Measurements from ENCODE around the gene ALDH1A3.

ALDH1A3 gene

GRCh38 chr15:100859970-100860828, 19.4 kb upstream of the ALDH1A3 start:
- DNase-seq: no peak

DNA sequence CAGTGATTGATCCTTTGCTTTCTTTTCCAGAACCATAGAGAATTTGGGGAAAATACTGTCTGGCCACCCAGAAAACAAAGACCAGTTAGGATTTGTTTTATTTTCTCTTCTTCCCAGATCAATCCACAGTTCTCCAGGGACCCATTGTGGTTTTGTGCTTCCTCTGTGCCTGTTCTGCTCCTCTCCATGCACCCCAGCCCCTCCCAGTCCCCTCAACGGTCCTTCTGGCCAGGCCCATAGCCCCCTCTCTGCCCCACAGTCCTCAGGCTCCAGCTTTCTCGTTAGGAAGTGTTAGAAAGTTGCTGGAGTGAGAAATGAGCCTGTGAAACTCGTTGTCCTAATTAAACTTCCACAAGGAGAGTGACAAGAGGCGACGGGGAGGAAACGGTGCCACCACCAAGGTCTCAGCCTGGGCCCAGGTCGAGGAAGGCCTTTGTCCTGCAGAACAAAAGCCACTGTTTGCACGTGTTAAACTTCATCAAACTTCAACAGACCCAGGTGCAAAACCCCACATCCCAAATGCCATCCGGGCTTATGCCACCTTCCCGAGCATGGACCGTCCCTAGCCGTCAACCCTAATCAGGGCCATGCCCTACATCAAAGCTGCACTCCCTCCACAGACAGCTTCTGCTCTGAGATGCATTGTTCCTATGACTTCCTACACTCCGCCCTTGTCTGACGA, 18.7 kb upstream of the ALDH1A3 start:
- no peak for DNase-seq

GRCh38 chr15:100861511-100861991, 18.1 kb upstream of the ALDH1A3 start:
- DNase-seq: no peak

- DNase-seq: no peak
Measured at GRCh38 chr15:100862162-100862561, 17.5 kb upstream of the ALDH1A3 start.

DNA sequence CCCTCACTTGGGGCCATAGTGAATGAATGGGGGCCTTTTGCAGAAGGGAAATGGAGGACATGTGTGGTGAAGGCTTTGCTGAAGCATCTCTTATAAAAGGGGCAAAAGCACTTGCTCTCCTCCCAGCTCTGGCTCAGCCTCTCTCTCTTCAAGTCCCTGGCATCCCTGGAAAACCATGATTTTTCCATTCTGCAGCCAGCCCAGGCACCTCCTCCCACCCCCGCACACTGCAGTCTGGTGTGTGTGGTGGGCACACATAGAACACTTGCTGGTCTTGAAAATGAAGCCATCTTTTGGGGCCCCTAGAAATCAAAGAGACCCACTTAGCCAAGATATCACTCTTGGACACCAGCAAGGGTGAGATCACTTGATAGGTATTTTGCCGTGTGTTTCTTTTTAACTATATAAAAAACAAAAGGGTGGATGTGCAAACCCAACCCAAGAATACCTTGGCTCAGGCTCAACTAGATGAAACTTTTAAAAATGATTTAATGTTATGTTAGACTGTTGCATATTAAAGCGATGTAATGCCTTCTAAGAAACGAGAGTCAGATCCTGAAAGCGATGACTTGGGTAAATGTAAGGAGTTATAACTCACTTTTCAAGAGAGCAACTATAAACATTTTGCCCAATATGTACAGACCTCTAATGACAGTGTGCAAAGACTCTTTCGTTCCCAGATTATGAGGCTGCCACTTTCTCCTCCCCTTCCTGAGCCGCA, 16.4 kb upstream of the ALDH1A3 start:
- no peak for DNase-seq

DNA sequence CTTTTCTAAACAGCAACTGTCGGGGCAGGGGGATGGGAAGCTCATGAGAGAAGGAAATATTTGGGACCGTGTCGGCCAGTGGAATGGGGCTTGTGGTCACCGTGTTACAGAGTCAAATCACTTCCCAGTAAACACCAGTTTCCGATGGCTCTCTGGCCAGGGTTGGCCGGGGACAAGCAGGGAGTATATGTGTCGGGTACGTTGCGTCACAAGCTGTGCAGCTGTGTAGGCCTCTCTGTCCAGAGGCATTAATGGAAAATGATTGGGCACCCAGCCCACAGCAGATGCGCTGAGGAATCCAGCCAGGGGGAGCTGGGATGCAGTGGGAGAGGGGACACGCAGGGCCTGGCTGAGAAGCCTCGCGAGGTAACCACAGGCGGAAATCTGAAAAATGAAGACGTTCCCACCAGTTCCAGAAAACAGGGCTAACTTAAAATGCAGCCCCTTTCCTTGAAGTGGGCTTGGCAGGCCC, 15.8 kb upstream of the ALDH1A3 start:
- no peak for DNase-seq

- no peak for DNase-seq
Measured at GRCh38 chr15:100866386-100867330, 13.0 kb upstream of the ALDH1A3 start.

DNA sequence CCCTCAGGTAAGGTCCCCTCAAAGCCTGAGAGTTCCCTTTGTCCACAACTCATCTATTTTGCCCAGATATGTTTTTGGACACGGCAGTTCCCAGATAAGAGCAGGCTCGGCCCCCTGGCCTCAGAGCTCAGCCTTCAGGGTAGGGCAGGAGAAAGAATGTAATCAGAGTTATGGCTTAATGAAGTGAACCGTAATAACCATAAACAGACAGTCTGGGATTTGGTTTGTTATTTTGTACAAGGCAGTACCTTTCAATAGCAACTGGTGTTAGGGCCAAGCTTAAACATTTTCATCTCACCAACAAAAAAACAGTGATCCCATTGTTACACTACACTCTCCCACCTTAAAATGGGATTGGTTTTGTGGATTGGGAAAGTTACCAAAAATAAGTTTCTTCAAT, 12.2 kb upstream of the ALDH1A3 start:
- no peak for DNase-seq

GRCh38 chr15:100869151-100869999, 10.3 kb upstream of the ALDH1A3 start:
- DNase-seq: no peak

- DNase-seq: peak; percentile 65
Measured at GRCh38 chr15:100873029-100873677, 6.5 kb upstream of the ALDH1A3 start.

GRCh38 chr15:100875495-100875894, 4.1 kb upstream of the ALDH1A3 start:
- no peak for DNase-seq

DNA sequence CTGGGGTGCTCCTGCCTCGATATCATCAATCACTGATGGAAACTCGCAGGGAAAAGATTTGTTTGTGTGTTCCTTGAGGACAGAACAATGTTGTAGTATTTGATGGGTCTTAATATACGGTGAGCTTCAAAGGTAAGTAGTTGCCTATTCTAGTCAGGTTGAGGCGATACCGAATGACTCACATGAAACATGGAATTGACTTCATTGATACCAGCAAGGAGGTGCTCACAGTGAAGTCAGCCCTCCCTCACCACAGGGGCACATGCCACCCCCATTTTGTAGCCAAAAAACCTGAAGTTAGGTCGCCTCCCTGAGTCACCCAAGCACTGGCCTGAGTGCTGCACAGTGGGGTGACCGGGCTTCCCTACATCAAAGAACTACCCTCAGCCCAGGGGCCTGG, 3.7 kb upstream of the ALDH1A3 start:
- DNase-seq: no peak

GRCh38 chr15:100877551-100877950, 2.1 kb upstream of the ALDH1A3 start:
- DNase-seq: no peak

- no peak for DNase-seq
Measured at GRCh38 chr15:100878130-100878529, 1.5 kb upstream of the ALDH1A3 start.

DNA sequence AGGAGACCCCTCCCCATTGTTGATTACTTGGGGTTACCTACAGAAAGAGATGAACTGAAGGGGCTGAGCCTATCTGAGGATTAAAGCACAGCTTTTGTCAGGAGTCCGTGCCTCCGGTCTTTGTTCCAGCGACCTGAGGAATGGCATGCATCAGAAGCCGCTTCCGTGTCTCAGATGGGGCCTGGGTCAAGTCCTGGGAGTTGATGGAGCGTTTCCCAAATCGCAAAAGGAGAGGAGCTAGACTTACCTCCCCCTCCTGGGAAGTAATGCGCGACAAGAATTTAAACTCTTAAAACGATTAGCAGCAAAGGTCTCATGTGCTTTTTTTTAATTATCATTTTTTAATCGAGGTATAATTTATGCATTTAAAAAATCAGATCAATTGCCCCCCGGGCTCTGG, 983 bp upstream of the ALDH1A3 start:
- no peak for DNase-seq

GRCh38 chr15:100879061-100879463, 569 bp upstream of the ALDH1A3 start:
- DNase-seq: no peak

DNA sequence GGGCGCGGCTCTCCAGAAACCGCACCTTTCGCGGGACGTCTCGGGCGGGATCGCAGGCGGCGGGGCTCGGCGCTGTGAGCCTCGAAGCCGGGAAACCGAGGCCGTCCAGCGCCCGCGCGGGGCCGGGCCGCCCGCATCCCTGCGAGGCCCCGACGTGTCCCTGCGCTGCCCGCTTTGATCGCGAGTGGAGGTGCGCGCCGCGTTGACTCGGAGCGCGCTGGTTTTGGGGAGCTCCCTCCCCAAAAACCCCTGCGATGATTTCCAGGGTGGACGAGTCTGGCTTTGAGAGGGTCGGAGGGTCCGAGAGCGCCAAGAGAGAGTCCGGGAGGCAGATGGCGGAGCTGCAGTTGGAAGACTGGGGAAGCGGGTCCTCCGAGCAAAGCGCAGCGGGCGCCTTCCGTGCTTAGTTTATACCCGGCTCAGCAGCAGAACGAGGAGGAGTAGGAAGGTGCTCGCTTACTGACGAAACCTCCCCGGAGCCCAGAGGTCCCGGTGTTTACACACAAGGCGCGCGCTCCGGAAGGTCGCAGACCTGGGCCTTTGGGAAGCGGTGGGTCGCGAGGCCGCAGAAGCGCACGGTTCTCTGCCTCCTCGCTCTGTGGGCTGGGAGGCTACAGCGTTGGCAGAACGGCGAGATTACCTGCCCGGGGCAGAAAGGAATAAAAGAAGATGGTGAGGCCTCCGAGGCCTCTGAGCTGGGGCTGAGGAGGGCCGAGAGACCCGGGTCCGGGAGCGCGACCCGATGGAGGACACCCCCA, 687 bp downstream of the ALDH1A3 start:
- no peak for DNase-seq

DNA sequence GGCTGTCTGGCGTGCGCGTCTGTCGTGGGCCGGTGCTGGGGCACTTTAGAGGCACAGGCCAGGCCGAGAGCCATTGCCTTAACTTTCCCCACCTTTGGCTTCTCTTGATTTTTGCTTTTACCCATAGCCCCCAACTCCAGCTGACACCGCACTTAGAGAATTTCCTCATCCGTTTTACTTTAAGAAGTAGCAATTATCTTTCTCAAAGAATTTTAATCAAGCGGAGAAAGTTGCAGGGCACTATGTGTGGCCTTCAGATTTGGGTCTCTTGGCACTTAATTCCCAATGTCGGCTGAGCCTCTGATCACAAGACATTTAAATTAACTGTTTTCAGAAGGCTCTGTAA, 1.2 kb downstream of the ALDH1A3 start:
- DNase-seq: no peak

- DNase-seq: no peak
Measured at GRCh38 chr15:100881573-100882336, 2.1 kb downstream of the ALDH1A3 start.
